Measurements from ENCODE around the gene KNG1.

GRCh38 chr3:186683979-186684378 lies 33.2 kb upstream of the KNG1 start:
- no peak for TF ChIP-seq RAD21 (IDR thresholded peaks at IDR 0.05 in 1 of 2, conservative IDR thresholded peaks at IDR 0.05 in 1 of 2; ENCODE audit: low read depth in 2 of 2, low read length in 2 of 2)
- TF ChIP-seq TCF12 (IDR thresholded peaks at IDR 0.05; ENCODE audit: low read depth, low read length): no peak
- no peak for TF ChIP-seq POLR2A (IDR thresholded peaks at IDR 0.05; ENCODE audit: control extremely low read depth in 1 of 2, low read depth in 2 of 2, low read length in 2 of 2)
- TF ChIP-seq CHD2 (IDR thresholded peaks at IDR 0.05; ENCODE audit: low read length): no peak
- TF ChIP-seq SIRT6 (IDR thresholded peaks at IDR 0.05; ENCODE audit: low read length): no peak
- TF ChIP-seq TAF1 (IDR thresholded peaks at IDR 0.05; ENCODE audit: low read depth, low read length): no peak
- no peak for TF ChIP-seq SIN3A (conservative IDR thresholded peaks at IDR 0.05 in 1 of 2, IDR thresholded peaks at IDR 0.05 in 1 of 2; ENCODE audit: low read depth in 1 of 2, low read length in 2 of 2)
- TF ChIP-seq, protein P1, sequence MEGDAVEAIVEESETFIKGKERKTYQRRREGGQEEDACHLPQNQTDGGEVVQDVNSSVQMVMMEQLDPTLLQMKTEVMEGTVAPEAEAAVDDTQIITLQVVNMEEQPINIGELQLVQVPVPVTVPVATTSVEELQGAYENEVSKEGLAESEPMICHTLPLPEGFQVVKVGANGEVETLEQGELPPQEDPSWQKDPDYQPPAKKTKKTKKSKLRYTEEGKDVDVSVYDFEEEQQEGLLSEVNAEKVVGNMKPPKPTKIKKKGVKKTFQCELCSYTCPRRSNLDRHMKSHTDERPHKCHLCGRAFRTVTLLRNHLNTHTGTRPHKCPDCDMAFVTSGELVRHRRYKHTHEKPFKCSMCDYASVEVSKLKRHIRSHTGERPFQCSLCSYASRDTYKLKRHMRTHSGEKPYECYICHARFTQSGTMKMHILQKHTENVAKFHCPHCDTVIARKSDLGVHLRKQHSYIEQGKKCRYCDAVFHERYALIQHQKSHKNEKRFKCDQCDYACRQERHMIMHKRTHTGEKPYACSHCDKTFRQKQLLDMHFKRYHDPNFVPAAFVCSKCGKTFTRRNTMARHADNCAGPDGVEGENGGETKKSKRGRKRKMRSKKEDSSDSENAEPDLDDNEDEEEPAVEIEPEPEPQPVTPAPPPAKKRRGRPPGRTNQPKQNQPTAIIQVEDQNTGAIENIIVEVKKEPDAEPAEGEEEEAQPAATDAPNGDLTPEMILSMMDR (IDR thresholded peaks at IDR 0.05; ENCODE audit: control extremely low read depth in 1 of 3, insufficient read depth in 1 of 3, low read depth in 1 of 3, low read length in 3 of 3): no peak
- TF ChIP-seq EZH2 (IDR thresholded peaks at IDR 0.05; ENCODE audit: low read depth, low read length, severe bottlenecking): no peak
- no peak for TF ChIP-seq EGR1 (IDR thresholded peaks at IDR 0.05; ENCODE audit: borderline replicate concordance, low read depth, low read length)
- TF ChIP-seq, protein P2, sequence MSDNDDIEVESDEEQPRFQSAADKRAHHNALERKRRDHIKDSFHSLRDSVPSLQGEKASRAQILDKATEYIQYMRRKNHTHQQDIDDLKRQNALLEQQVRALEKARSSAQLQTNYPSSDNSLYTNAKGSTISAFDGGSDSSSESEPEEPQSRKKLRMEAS (IDR thresholded peaks at IDR 0.05): no peak

Data from H1 (cell line).